Measurements from ENCODE around the gene TMPRSS6. TPM values are rescaled to one million over a fixed set of nuclear protein-coding genes. Genes with fewer than 3 reads are reported as not detected.

Gene TMPRSS6
- total RNA-seq, 1 donor = not detected

- Histone ChIP-seq H2AFZ (ENCODE audit: low read length) (no peak overlapping the region), H4K20me1 (ENCODE audit: insufficient read depth, low read length) (no peaks in the 10 kb centered on the region), H3K27me3 (ENCODE audit: insufficient read depth, low read length) (peaks cover 12% of the 10 kb centered on the region), H3K4me1 (ENCODE audit: insufficient read depth, low read length) (no peaks in the 10 kb centered on the region), H3K79me2 (ENCODE audit: insufficient read depth, low read length) (no peaks in the 10 kb centered on the region), H3K4me2 (ENCODE audit: insufficient read depth, low read length) (no peak overlapping the region), H3K27ac (ENCODE audit: low read depth, low read length) (no peak overlapping the region), H3K36me3 (ENCODE audit: insufficient read depth, low read length) (no peaks in the 10 kb centered on the region), H3K4me3 (ENCODE audit: insufficient read depth, low read length) (no peak overlapping the region), H3K9me3 (ENCODE audit: low read depth, low read length) (no peaks in the 10 kb centered on the region)
- peak; percentile 60 for DNase-seq (ENCODE audit: insufficient read length, low spot score, missing footprints)
- no peak for TF ChIP-seq CTCF (IDR thresholded peaks at IDR 0.05; ENCODE audit: extremely low read depth, low read depth, low read length)
These were observed 37.9 kb upstream of the TMPRSS6 start for GRCh38 chr22:37147186-37147990.

GRCh38 chr22:37146507-37147180, 37.1 kb upstream of the TMPRSS6 start:
- Histone ChIP-seq H3K36me3 (ENCODE audit: insufficient read depth, low read length) (no peaks in the 10 kb centered on the region), H3K27me3 (ENCODE audit: insufficient read depth, low read length) (peaks cover 12% of the 10 kb centered on the region), H3K4me1 (ENCODE audit: insufficient read depth, low read length) (no peaks in the 10 kb centered on the region), H4K20me1 (ENCODE audit: insufficient read depth, low read length) (no peaks in the 10 kb centered on the region), H3K79me2 (ENCODE audit: insufficient read depth, low read length) (no peaks in the 10 kb centered on the region), H2AFZ (ENCODE audit: low read length) (no peak overlapping the region), H3K9me3 (ENCODE audit: low read depth, low read length) (no peaks in the 10 kb centered on the region), H3K4me3 (ENCODE audit: insufficient read depth, low read length) (no peak overlapping the region), H3K4me2 (ENCODE audit: insufficient read depth, low read length) (no peak overlapping the region), H3K27ac (ENCODE audit: low read depth, low read length) (no peak overlapping the region)
- no peak for TF ChIP-seq CTCF (IDR thresholded peaks at IDR 0.05; ENCODE audit: extremely low read depth, low read depth, low read length)
- DNase-seq (ENCODE audit: insufficient read length, low spot score, missing footprints) = peak; percentile 71

- no peak for TF ChIP-seq CTCF (IDR thresholded peaks at IDR 0.05; ENCODE audit: extremely low read depth, low read depth, low read length)
- Histone ChIP-seq H3K36me3 (ENCODE audit: insufficient read depth, low read length) (no peaks in the 10 kb centered on the region), H3K27me3 (ENCODE audit: insufficient read depth, low read length) (peaks cover 12% of the 10 kb centered on the region), H3K27ac (ENCODE audit: low read depth, low read length) (no peak overlapping the region), H4K20me1 (ENCODE audit: insufficient read depth, low read length) (no peaks in the 10 kb centered on the region), H3K9me3 (ENCODE audit: low read depth, low read length) (no peaks in the 10 kb centered on the region), H3K4me3 (ENCODE audit: insufficient read depth, low read length) (no peak overlapping the region), H3K79me2 (ENCODE audit: insufficient read depth, low read length) (no peaks in the 10 kb centered on the region), H3K4me1 (ENCODE audit: insufficient read depth, low read length) (no peaks in the 10 kb centered on the region), H2AFZ (ENCODE audit: low read length) (no peak overlapping the region), H3K4me2 (ENCODE audit: insufficient read depth, low read length) (no peak overlapping the region)
- DNase-seq (ENCODE audit: insufficient read length, low spot score, missing footprints) = no peak
These were observed 36.5 kb upstream of the TMPRSS6 start for GRCh38 chr22:37146051-37146385.
